Urinary bladder (tissue), 4 donors: ENCODE measurements around the gene DNAJA1. TPM values are rescaled to one million over a fixed set of nuclear protein-coding genes. Genes with fewer than 3 reads are reported as not detected.
"Not testable (repeated sequence)": the region's sequence is repeated elsewhere in the genome, so short reads cannot be mapped to it uniquely, and the experiment has no call there.

Experiments
- DNase-seq: peaks from one replicate; pipeline ENCODE4 v3.0.0-alpha.2; 2015; ENCODE audit errors: extremely low spot score
- H3K27ac ChIP-seq: one replicate; pipeline ENCODE4 v1.5.1; 2013; ENCODE audit warnings: low read depth, mild to moderate bottlenecking, moderate library complexity
- H3K36me3 ChIP-seq: one replicate; pipeline ENCODE4 v1.6.1; 2013; ENCODE audit warnings: mild to moderate bottlenecking, moderate library complexity; ENCODE audit not compliant: insufficient read depth
- H3K4me1 ChIP-seq: one replicate; pipeline ENCODE4 v1.6.1; 2013; ENCODE audit warnings: mild to moderate bottlenecking, moderate library complexity; ENCODE audit not compliant: insufficient read depth
- H3K4me3 ChIP-seq: one replicate; pipeline ENCODE4 v1.5.1; 2013; ENCODE audit warnings: low read depth, low read length
- WGBS: extraction: QIAGEN DNeasy Blood & Tissue Kit; methylation state at CpG from one replicate; pipeline ENCODE4 v1.1.7; 2013; 5-methylcytosine and 5-hydroxymethylcytosine counted together
- polyA plus RNA-seq: library from polyadenylated mRNA; stranded (reverse); fragments of 200-250 nt; gene quantifications from one replicate; pipeline ENCODE4 v1.2.3, GENCODE V29; 2013
- total RNA-seq: library from RNA; depleted of rRNA; stranded (reverse); fragments of >200 nt; gene quantifications from one replicate; pipeline ENCODE4 v1.2.3, GENCODE V29; 2014
- donor health status: healthy with polysubstance abuse.
- donor health status: healthy.

DNAJA1 gene
- total and polyA plus RNA-seq, 2 donors: 84.0 to 97.7 TPM

DNA sequence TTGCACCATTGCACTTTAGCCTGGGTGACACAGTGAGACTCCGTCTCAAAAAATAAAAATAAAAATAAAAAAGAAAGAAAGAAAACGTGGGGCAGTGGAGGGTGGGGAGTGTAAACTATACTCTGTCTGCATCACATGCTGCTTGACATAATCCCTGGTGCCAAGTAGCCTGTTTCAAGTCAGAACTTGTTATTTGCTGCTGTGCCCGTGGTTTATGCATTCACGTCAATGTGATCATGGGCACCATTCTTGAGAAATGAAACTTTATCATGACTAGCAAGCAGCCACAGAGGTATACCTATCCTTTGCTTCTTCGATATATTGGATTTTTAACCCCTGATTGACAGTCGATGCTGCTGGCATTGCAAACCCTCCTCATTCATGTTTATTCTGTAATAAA lies 55.5 kb downstream of the DNAJA1 start:
- no peak for DNase-seq
- H3K4me3 ChIP-seq: no peak overlapping the region
- H3K27ac ChIP-seq: peak overlapping the region; percentile 65
- WGBS: 63% methylated on average over 6 of the region's 6 CpGs
- no peaks in the 10 kb centered on the region for H3K36me3 ChIP-seq
- H3K4me1 ChIP-seq: no peaks in the 10 kb centered on the region

DNA sequence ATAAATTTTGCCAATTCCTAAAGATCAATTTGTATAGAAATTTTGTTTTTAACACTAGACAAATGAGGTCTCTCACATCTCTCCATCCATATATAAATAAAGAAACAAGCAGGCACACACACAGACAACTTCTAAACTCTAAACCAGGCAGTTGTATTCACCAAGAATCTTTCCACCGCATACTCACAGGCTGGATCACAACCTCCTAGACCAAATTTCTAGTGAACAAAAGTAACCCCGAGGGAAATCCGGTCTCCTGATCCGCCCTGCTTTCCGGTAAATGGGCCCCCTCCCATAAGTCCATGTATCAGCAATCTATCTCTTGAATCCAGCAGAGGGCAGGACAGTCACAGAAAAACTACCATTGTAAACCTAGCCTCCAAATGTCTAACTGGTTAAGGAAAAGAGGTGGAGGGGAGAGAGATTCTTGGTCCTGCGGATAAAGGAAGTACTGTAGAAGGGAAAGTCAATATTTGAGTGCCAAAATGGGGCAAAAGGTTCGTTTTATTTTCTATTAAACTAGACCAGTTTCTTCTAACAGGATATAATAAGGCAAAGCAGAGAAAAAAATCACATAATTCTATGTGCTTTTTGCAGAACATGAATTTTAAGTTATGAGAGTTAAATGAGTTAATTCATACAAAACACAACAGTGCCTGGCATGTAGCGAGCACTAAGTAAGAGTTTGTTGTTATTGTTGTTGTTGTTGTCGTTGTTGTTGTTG lies 56.2 kb downstream of the DNAJA1 start:
- H3K27ac ChIP-seq: peak overlapping the region; percentile 65
- 12% methylated on average over 9 of the region's 9 CpGs for WGBS
- H3K36me3 ChIP-seq: no peaks in the 10 kb centered on the region
- DNase-seq: peak; percentile 90
- H3K4me1 ChIP-seq: no peaks in the 10 kb centered on the region
- no peak overlapping the region for H3K4me3 ChIP-seq

DNA sequence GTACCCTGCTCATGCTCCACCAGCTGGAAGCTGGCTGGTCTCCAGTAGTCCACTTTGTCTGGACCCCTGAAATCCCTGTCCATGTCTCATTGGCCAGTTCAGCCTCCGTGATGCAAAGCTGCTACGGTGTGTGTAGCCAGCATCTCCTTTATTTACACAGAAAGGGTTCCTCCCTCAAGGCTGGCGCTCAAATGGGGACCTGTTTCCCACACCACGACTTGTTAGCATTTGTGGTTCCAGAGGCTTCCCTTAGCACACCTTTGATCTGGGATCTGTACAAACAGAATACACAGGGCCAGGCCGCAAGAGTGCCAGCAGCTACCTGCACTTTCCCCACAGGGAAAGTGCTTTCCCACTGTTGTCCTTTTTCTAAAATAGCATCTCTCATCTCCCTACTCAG lies 57.1 kb downstream of the DNAJA1 start:
- no peak overlapping the region for H3K27ac ChIP-seq
- H3K4me3 ChIP-seq: no peak overlapping the region
- no peaks in the 10 kb centered on the region for H3K36me3 ChIP-seq
- WGBS: 69% methylated on average over 5 of the region's 5 CpGs
- H3K4me1 ChIP-seq: no peaks in the 10 kb centered on the region
- DNase-seq: no peak

DNA sequence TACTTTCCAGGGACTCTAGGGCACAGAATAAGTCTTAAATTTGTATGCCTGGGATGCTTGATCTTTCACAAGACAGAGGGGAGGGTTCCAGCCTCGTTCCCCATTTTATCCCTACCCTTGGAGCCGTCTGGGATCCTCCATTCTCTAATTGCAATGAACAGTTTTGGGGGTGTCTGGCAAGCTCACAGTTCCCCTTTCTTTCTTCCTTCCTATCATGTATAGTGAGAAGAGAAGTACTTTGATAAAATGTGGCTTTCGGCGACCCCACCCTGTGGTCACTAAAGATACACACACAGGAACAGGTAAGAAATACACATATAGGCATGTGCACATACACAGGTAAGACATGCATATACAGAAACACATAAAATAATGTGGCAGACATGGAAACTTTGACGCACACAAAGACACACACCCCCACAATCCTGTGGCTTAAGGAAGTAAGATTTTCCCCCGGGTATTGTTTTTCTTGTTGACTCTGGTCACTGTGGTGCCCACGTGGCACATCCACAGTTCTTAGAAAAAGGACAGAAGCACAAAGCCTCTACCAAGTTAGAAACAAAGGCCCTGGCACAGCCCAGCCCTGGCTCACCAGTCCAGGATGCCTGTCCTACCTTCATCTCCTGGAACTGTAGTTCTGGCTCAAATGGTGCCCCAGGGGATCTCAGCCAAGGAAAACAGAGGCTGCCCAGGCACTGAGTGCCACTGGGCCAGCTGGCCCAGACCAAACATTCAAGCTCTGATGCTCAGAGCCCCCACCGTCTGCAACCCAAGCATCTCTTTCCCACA lies 57.7 kb downstream of the DNAJA1 start:
- Histone ChIP-seq H3K4me1 (no peaks in the 10 kb centered on the region), H3K27ac (no peak overlapping the region), H3K36me3 (no peaks in the 10 kb centered on the region), H3K4me3 (no peak overlapping the region)
- no peak for DNase-seq
- WGBS: 65% methylated on average over 8 of the region's 8 CpGs

DNA sequence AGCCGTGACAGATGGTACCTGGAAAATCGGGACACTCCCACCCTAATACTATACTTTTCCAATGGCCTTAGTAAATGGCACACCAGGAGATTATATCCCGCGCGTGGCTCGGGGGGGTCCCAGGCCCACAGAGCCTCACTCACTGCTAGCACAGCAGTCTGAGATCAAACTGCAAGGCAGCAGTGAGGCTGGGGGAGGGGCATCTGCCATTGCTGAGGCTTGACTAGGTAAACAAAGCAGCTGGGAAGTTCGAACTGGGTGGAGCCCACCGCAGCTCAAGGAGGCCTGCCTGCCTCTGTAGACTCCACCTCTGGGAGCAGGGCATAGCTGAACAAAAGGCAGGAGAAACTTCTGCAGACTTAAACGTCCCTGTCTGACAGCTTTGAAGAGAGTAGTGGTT lies 60.6 kb downstream of the DNAJA1 start:
- H3K36me3 ChIP-seq, DNase-seq, H3K4me1 ChIP-seq, H3K27ac ChIP-seq, H3K4me3 ChIP-seq: not testable (repeated sequence)
- 88% methylated on average over 9 of the region's 9 CpGs for WGBS

Other genes with a start within 250 kb of the DNAJA1 start
- gene TMEM215, start 241.7 kb upstream of the DNAJA1 start, total RNA-seq: 0.21 TPM
- gene TMEM215, start 241.7 kb upstream of the DNAJA1 start, polyA plus RNA-seq: not detected
- gene APTX, start 23.6 kb upstream of the DNAJA1 start, total RNA-seq: 33.9 TPM
- gene APTX, start 23.6 kb upstream of the DNAJA1 start, polyA plus RNA-seq: 25.2 TPM
- 37.0 TPM for gene SMU1, start 51.4 kb downstream of the DNAJA1 start, total RNA-seq
- 14.3 TPM for gene SMU1, start 51.4 kb downstream of the DNAJA1 start, polyA plus RNA-seq
- gene B4GALT1, start 142.1 kb downstream of the DNAJA1 start, total RNA-seq: 36.4 TPM
- 57.7 TPM for gene B4GALT1, start 142.1 kb downstream of the DNAJA1 start, polyA plus RNA-seq
- not detected for gene SPINK4, start 214.9 kb downstream of the DNAJA1 start, total RNA-seq
- gene SPINK4, start 214.9 kb downstream of the DNAJA1 start, polyA plus RNA-seq: 2.6 TPM
- gene BAG1, start 239.4 kb downstream of the DNAJA1 start, total RNA-seq: 46.8 TPM
- 142 TPM for gene BAG1, start 239.4 kb downstream of the DNAJA1 start, polyA plus RNA-seq
- 76.9 TPM for gene CHMP5, start 239.8 kb downstream of the DNAJA1 start, total RNA-seq
- gene CHMP5, start 239.8 kb downstream of the DNAJA1 start, polyA plus RNA-seq: 79.6 TPM